Measurements from ENCODE around the gene SAPCD1. TPM values are rescaled to one million over a fixed set of nuclear protein-coding genes. Genes with fewer than 3 reads are reported as not detected.
A peak's percentile ranks its signal among the peaks of the same experiment; 100 is the strongest.
"Not testable (repeated sequence)": the region's sequence is repeated elsewhere in the genome, so short reads cannot be mapped to it uniquely, and the experiment has no call there.

The SAPCD1 gene
- total RNA-seq, 3 donors from 2014 or later, result 1.6 to 2.0 TPM; not detected in 1

GRCh38 chr6:31805939-31806469 is 43.5 kb downstream of the SAPCD1 start:
- Histone ChIP-seq H3K9me3 (no peaks in the 10 kb centered on the region), H3K27me3 (no peaks in the 10 kb centered on the region), H3K4me3 (peak overlapping the region; percentile 60 to 92 (median 71)), H3K36me3 (no peaks in the 10 kb centered on the region), H3K4me1 (peaks cover 0 to 10% of the 10 kb centered on the region in 2 donors), H3K27ac (peak overlapping the region; percentile 95 to 98)
- intact Hi-C loops (cut with DNase I; ENCODE audit: low total_unique reads), result no loop called here
- no peak for DNase-seq (ENCODE audit: low spot score in 2 of 2)
- TF ChIP-seq POLR2A (IDR thresholded peaks at IDR 0.05) (no peak), CTCF (IDR thresholded peaks at IDR 0.05) (no peak), POLR2AphosphoS5 (IDR thresholded peaks at IDR 0.05) (no peak)

- intact Hi-C loops (cut with DNase I; ENCODE audit: low total_unique reads), result no loop called here
Observed at GRCh38 chr6:31806470-31807272, 44.2 kb downstream of the SAPCD1 start, which contains the start of gene LSM2. LSM2 (minus strand) TSS chr6:31806966; CDS start chr6:31806757, 209 bp downstream.

GRCh38 chr6:31808599-31808998 is 46.1 kb downstream of the SAPCD1 start:
- H3K4me3 ChIP-seq; intact Hi-C loops (cut with DNase I; ENCODE audit: low total_unique reads); H3K36me3 ChIP-seq; H3K27ac ChIP-seq; DNase-seq (ENCODE audit: low spot score in 2 of 2); H3K4me1 ChIP-seq; H3K27me3 ChIP-seq; H3K9me3 ChIP-seq: not testable (repeated sequence)

More at GRCh38 chr6:31806470-31807272, 44.2 kb downstream of the SAPCD1 start, which contains the start of gene LSM2:
- peak within 1 kb of the TSS; percentile 60 to 92 (median 71) for H3K4me3 ChIP-seq
- no peaks in the 10 kb centered on the region for H3K9me3 ChIP-seq
- no peaks in the 10 kb centered on the region for H3K36me3 ChIP-seq
- peak; percentile 96 to 97 for DNase-seq (ENCODE audit: low spot score in 2 of 2)
- no peaks in the 10 kb centered on the region for H3K27me3 ChIP-seq
- TF ChIP-seq CTCF (IDR thresholded peaks at IDR 0.05) (peak in 2 of 3 donors; percentile 7 to 23), POLR2AphosphoS5 (IDR thresholded peaks at IDR 0.05) (peak; percentile 88 to 90 (median 89)), POLR2A (IDR thresholded peaks at IDR 0.05) (peak; percentile 45)
- H3K27ac ChIP-seq, result peak within 1 kb of the TSS; percentile 95 to 98
- H3K4me1 ChIP-seq, result peaks cover 0 to 10% of the 10 kb centered on the region in 2 donors

GRCh38 chr6:31811645-31812044 is 49.2 kb downstream of the SAPCD1 start:
- Histone ChIP-seq H3K9me3 (no peaks in the 10 kb centered on the region), H3K36me3 (no peaks in the 10 kb centered on the region), H3K4me1 (peaks cover 0 to 5% of the 10 kb centered on the region in 2 donors), H3K27ac (no peak overlapping the region), H3K4me3 (no peak overlapping the region), H3K27me3 (no peaks in the 10 kb centered on the region)
- intact Hi-C loops (cut with DNase I; ENCODE audit: low total_unique reads), result no loop called here
- DNase-seq (ENCODE audit: low spot score in 2 of 2), result no peak
- TF ChIP-seq CTCF (IDR thresholded peaks at IDR 0.05), result no peak
- no peak for TF ChIP-seq POLR2A (IDR thresholded peaks at IDR 0.05)
- TF ChIP-seq POLR2AphosphoS5 (IDR thresholded peaks at IDR 0.05), result no peak

- intact Hi-C loops (cut with DNase I; ENCODE audit: low total_unique reads), result no loop called here
- Histone ChIP-seq H3K4me3 (peak overlapping the region in 2 of 3 donors; percentile 64 to 75), H3K36me3 (no peaks in the 10 kb centered on the region), H3K4me1 (peaks cover 0 to 5% of the 10 kb centered on the region in 2 donors), H3K9me3 (no peaks in the 10 kb centered on the region), H3K27ac (peak overlapping the region; percentile 99 to 100), H3K27me3 (no peaks in the 10 kb centered on the region)
- no peak for TF ChIP-seq POLR2AphosphoS5 (IDR thresholded peaks at IDR 0.05)
- TF ChIP-seq CTCF (IDR thresholded peaks at IDR 0.05), result no peak
- TF ChIP-seq POLR2A (IDR thresholded peaks at IDR 0.05), result no peak
- no peak for DNase-seq (ENCODE audit: low spot score in 2 of 2)
Observed at GRCh38 chr6:31813465-31813849, 51.0 kb downstream of the SAPCD1 start.

Other genes with a start within 250 kb of the SAPCD1 start
- gene MCCD1, start 233.7 kb upstream of the SAPCD1 start, total RNA-seq, result not detected
- gene DDX39B, start 220.7 kb upstream of the SAPCD1 start, total RNA-seq, result 100 to 1,000 TPM; 315 to 336 (median 334) TPM
- gene ATP6V1G2, start 216.0 kb upstream of the SAPCD1 start, total RNA-seq, result 1 to 10 TPM in 2 of 3 donors, under 1 TPM in 1; 0.44 to 1.8 (median 1.6) TPM
- gene NFKBIL1, start 215.0 kb upstream of the SAPCD1 start, total RNA-seq, result 10 to 100 TPM; 22.3 to 34.7 (median 26.5) TPM
- gene LTA, start 190.4 kb upstream of the SAPCD1 start, total RNA-seq, result under 1 TPM in 1 of 3 donors, not detected in 2; 0.29 TPM
- gene TNF, start 187.1 kb upstream of the SAPCD1 start, total RNA-seq, result under 1 TPM in 2 of 3 donors, not detected in 1; 0.33 to 0.73 TPM
- 1 to 10 TPM in 1 of 3 donors, under 1 TPM in 1, not detected in 1; 0.96 to 1.0 TPM for gene LTB, start 180.2 kb upstream of the SAPCD1 start, total RNA-seq
- gene LST1, start 176.4 kb upstream of the SAPCD1 start, total RNA-seq, result 10 to 100 TPM in 1 of 3 donors, 1 to 10 TPM in 2; 8.8 to 10.7 (median 9.8) TPM
- not detected for gene NCR3, start 169.7 kb upstream of the SAPCD1 start, total RNA-seq
- 10 to 100 TPM; 26.9 to 54.1 (median 28.2) TPM for gene AIF1, start 147.4 kb upstream of the SAPCD1 start, total RNA-seq
- gene PRRC2A, start 141.9 kb upstream of the SAPCD1 start, total RNA-seq, result 10 to 100 TPM; 42.7 to 57.2 (median 57.0) TPM
- gene BAG6, start 110.0 kb upstream of the SAPCD1 start, total RNA-seq, result 100 to 1,000 TPM; 154 to 170 (median 157) TPM
- 1 to 10 TPM; 1.3 to 4.8 (median 4.6) TPM for gene APOM, start 106.8 kb upstream of the SAPCD1 start, total RNA-seq
- gene C6orf47, start 101.9 kb upstream of the SAPCD1 start, total RNA-seq, result 10 to 100 TPM; 20.3 to 27.4 (median 24.8) TPM
- gene GPANK1, start 97.7 kb upstream of the SAPCD1 start, total RNA-seq, result 10 to 100 TPM; 16.2 to 22.2 (median 20.0) TPM
- 100 to 1,000 TPM; 135 to 180 (median 178) TPM for gene CSNK2B, start 96.6 kb upstream of the SAPCD1 start, total RNA-seq
- gene LY6G5B, start 92.7 kb upstream of the SAPCD1 start, total RNA-seq, result 10 to 100 TPM in 1 of 3 donors, 1 to 10 TPM in 2; 6.2 to 12.7 (median 8.5) TPM
- gene LY6G5C, start 81.6 kb upstream of the SAPCD1 start, total RNA-seq, result 1 to 10 TPM in 1 of 3 donors, under 1 TPM in 2; 0.33 to 1.9 (median 0.64) TPM
- 10 to 100 TPM; 42.6 to 62.6 (median 50.5) TPM for gene ABHD16A, start 59.3 kb upstream of the SAPCD1 start, total RNA-seq
- gene LY6G6F, start 55.8 kb upstream of the SAPCD1 start, total RNA-seq, result not detected
- not detected for gene LY6G6D, start 47.3 kb upstream of the SAPCD1 start, total RNA-seq
- gene LY6G6C, start 40.9 kb upstream of the SAPCD1 start, total RNA-seq, result not detected
- gene MPIG6B, start 39.3 kb upstream of the SAPCD1 start, total RNA-seq, result under 1 TPM in 1 of 3 donors, not detected in 2; 0.16 TPM
- 100 to 1,000 TPM in 2 of 3 donors, 10 to 100 TPM in 1; 100.0 to 212 (median 115) TPM for gene DDAH2, start 33.4 kb upstream of the SAPCD1 start, total RNA-seq
- gene CLIC1, start 26.1 kb upstream of the SAPCD1 start, total RNA-seq, result 100 to 1,000 TPM; 266 to 325 (median 318) TPM
- 10 to 100 TPM in 1 of 3 donors, 1 to 10 TPM in 2; 7.9 to 13.4 (median 8.0) TPM for gene MSH5, start 22.7 kb upstream of the SAPCD1 start, total RNA-seq
- 1 to 10 TPM in 1 of 3 donors, under 1 TPM in 1, not detected in 1; under 0.01 to 1.6 TPM for gene VWA7, start 14.7 kb downstream of the SAPCD1 start, total RNA-seq
- 10 to 100 TPM; 19.2 to 35.4 (median 26.2) TPM for gene VARS1, start 33.1 kb downstream of the SAPCD1 start, total RNA-seq
- 10 to 100 TPM; 28.7 to 39.7 (median 32.6) TPM for gene LSM2, start 44.3 kb downstream of the SAPCD1 start, total RNA-seq
- gene HSPA1L, start 52.6 kb downstream of the SAPCD1 start, total RNA-seq, result 1 to 10 TPM; 1.3 to 1.9 (median 1.6) TPM
- 100 to 1,000 TPM; 136 to 459 (median 202) TPM for gene HSPA1A, start 52.9 kb downstream of the SAPCD1 start, total RNA-seq
- 100 to 1,000 TPM; 113 to 376 (median 232) TPM for gene HSPA1B, start 65.1 kb downstream of the SAPCD1 start, total RNA-seq
- gene NEU1, start 100.2 kb downstream of the SAPCD1 start, total RNA-seq, result 10 to 100 TPM; 44.6 to 57.3 (median 48.9) TPM
- gene SLC44A4, start 116.3 kb downstream of the SAPCD1 start, total RNA-seq, result 10 to 100 TPM in 2 of 3 donors, under 1 TPM in 1; 0.32 to 35.4 (median 10.5) TPM
- gene EHMT2, start 135.0 kb downstream of the SAPCD1 start, total RNA-seq, result 10 to 100 TPM; 34.6 to 37.5 (median 37.0) TPM
- 1 to 10 TPM in 2 of 3 donors, under 1 TPM in 1; 0.64 to 3.3 (median 1.9) TPM for gene ZBTB12, start 139.4 kb downstream of the SAPCD1 start, total RNA-seq
- gene C2, start 165.1 kb downstream of the SAPCD1 start, total RNA-seq, result 10 to 100 TPM; 10.2 to 54.2 (median 15.4) TPM
- 100 to 1,000 TPM in 2 of 3 donors, 10 to 100 TPM in 1; 36.3 to 177 (median 130) TPM for gene CFB, start 183.4 kb downstream of the SAPCD1 start, total RNA-seq
- gene NELFE, start 196.3 kb downstream of the SAPCD1 start, total RNA-seq, result 10 to 100 TPM; 77.3 to 92.7 (median 90.1) TPM
- gene SKIC2, start 196.5 kb downstream of the SAPCD1 start, total RNA-seq, result 10 to 100 TPM; 30.7 to 46.5 (median 43.9) TPM
- 10 to 100 TPM; 12.0 to 28.4 (median 22.0) TPM for gene DXO, start 209.5 kb downstream of the SAPCD1 start, total RNA-seq
- gene C4A, start 219.4 kb downstream of the SAPCD1 start, total RNA-seq, result 100 to 1,000 TPM in 2 of 3 donors, 1 to 10 TPM in 1; 7.2 to 275 (median 230) TPM